Ureter (tissue), 1 donor: ENCODE results near the gene ZP4. TPM values are rescaled to one million over a fixed set of nuclear protein-coding genes. Genes with fewer than 3 reads are reported as not detected.
"Not testable (repeated sequence)": the region's sequence is repeated elsewhere in the genome, so short reads cannot be mapped to it uniquely, and the experiment has no call there.

Experiments used
- DNase-seq: peaks from one replicate; pipeline ENCODE4 v3.0.0-alpha.2; 2020; ENCODE audit warnings: low spot score
- total RNA-seq: library from RNA; stranded (reverse); gene quantifications from one replicate; pipeline ENCODE4 v1.2.4, GENCODE V29; 2023
- donor health status: DM: yes; HTN: yes; CAD: no.

Gene ZP4
- total RNA-seq, 1 donor from 2014 or later, result not detected

DNA sequence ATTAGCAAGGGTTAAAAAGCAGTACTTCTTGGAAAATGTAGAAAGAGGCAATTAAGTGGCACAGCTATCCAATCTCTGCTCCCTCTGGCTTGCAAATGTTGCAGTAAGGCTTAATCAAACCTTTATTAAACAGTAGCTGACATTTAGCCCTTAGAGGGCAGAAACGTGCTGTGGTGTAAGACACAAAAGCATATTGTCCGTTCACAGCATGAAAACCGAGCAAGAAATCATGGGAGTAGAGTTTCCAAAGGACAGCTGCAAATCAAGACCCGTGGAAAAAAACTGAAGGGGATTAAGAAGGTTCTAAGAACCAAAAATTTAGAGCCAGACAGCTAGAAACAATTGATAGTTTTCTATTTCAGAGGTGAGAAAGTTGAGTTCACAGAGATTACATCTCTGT lies 13.1 kb downstream of the ZP4 start:
- no peak for DNase-seq

DNA sequence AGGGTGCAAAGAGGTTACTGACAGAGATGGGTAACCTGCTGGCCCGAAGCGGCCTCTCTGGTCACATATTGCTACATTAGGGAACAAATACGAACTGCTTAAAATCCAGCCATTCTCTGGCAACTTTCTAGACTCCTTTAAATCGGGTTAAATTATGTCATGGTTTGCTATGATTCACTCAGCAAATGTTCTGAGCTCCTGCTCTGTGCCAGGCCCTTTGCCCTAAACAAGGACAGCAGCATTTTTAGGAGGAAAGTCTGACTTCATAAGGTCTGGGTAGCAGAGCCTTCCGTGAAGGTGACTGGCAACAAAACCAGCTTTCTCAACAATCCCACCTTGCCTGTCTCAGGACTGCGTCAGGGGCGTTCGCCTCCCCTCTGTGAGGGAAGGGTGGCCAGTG lies 15.4 kb downstream of the ZP4 start:
- DNase-seq, result no peak

DNA sequence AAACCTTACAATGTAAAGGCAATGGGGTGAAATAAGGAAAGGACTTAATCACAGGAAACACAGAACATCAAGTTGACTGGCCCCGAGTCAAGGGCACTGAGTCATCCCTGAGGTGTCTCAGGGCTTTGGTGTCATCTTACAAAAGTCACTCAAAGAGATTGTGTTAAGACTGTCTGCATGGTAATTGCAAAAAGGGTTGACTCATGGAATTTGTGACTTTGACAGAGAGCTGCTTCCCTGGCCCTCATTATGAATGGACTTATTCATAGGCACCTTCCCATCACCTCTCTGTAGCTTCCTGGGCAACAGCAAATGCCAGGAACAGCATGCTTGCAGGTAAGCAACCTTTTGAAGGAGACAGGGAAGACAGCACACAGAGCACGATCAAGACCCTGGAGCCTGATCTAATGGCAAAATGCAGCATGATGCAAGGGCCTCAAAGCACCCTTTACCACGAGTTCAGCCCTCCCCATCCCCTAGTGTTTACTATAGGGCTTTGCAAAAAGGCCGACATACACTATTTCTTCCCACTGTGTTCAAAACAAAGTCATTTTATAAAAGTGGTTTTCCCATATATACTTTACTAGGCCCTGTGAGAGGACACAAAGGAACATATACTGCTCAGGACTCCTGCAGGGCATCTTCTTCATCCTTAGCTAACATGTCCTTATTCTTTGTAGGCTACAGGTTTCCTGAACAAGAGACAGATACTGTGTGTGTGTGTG lies 17.1 kb downstream of the ZP4 start:
- DNase-seq, result no peak

DNA sequence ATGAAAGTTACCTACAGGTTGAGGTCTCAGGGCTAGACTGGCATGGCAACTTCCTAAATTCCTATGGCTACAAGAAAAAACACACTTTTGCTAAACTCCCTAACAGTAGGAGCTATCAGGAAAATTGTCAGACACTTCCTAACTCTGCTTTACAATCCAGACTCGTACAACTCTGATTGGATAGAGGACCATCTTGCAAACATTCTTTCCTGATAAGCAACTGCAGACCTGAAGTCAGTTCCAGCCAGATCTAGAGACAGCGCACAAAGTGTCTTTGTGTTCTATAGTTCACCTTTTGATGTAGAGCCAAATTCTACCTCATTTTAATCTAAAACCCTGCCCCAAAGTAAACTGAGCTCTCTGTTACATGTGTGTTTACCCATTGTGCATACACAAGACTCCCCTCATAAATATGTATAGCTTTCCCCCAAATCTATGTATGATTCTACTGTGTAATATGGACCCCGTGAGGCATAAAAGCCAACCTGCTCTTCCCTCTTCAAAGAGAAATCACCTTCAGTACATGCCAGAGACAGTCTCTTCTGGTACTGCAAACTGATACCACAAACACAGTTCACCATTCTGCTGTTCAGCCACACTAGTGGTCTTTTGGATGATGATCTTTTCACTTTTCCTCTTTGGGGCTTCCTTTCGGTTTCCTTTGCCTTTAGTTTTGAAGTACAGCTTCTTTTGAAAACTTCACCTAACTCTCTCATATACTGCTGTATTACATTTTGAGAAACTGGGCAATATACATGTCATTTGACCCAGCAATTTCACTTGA lies 21.7 kb downstream of the ZP4 start:
- DNase-seq, result no peak

DNA sequence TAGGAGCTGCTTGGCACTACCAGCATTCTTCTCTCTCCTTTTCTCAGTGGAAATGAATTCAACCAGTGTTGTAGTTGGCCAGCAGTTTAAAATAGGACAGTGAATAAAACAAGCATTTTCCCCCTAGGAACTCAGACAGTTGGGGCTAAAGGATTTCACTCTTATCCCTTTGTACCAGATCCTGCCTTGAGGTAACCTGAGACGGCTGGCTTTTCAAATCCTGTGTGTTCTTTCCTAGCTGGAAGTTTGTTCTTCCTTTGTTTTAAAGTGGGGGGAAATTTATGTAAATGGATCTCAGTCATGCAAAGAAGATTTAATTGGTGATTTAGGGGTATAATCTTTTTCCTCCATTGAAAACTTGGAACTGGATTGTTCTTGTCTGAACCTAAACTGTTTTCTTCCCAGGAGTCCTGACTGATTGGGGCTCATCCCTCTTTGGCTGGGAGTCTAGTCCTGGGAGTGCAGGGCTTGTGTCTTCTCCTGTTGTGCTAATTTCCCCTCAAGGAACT lies 23.3 kb downstream of the ZP4 start:
- DNase-seq, result no peak

DNA sequence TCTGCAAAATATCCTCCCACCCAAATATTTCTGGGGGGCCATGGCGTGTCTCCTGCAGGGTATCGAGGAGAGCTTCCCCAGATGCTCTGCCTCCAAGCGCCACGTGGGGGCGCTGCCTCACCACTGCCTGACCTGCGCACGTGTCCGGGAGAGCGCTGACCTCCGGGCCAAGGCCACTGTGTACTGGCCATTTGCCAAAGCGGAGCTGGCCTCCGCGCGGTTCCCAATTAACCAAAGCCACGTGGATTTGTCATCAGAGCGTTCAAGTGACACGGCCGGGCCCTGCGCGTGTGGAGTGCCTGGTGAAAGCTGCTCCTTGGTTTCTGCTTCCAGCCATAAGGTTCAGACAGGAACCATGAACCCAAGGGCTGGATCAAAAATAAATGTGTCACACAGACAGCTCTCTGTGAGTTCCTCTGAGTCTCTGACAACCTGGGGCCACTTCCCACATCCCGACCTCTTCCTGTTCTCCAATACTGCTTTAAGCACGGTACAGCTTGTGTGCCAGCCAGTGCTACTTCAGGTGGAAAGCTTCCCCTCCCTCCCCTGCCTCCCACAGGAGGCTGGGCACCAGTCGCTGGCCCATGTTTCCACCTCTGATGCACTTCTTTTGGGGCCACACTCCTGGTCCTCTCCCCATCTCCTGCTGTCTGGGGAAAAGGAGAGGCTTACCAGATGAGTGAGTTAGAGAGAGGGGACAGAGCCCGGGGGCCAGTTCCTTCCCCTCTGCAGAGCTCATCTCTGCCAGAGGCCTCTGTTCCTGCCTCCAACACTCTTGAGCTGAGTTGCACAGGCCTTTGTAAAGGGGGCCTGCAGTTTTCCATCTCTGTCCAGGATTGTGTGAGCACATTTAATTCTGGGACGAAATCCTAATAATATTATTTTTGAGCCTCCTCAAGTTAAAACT lies 26.1 kb downstream of the ZP4 start:
- peak; percentile 49 for DNase-seq

DNA sequence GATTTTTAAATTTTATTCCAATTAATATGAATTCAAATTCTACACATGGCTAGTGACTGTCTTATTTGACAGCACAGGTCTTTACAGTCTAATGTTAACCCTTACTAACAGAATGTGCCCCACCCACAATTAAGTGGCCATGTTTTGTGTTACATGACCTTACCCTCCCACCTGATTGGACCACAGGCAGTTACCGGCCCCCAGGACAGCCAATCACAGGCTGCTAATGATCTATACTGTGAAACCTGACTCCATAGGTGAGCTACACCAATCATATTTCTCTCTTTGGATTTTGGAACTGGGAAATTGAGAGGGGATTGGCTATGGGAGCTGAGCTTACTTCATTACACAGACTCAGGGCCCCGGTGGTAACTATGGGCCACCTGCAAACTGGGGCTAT lies 27.5 kb downstream of the ZP4 start:
- no peak for DNase-seq

DNA sequence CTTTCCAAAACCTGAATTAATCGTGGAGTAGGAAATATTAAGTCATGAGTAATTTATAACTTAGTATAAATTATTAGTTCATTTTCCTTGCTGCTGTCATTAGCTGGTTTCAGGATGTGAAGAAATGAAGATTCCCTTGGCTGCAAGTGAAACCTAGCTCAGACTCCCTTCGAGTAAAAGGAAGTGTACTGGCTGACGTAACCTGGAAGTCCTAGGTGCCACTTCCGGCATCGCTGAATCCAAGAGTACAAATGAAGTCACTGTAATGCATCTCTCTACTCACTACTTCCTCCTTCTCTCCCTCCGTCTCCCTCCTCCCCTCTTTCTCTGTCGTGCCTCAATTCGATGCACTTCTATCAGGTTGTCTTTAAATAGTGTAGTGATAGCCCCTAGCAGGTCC lies 28.8 kb downstream of the ZP4 start:
- DNase-seq, result no peak

DNA sequence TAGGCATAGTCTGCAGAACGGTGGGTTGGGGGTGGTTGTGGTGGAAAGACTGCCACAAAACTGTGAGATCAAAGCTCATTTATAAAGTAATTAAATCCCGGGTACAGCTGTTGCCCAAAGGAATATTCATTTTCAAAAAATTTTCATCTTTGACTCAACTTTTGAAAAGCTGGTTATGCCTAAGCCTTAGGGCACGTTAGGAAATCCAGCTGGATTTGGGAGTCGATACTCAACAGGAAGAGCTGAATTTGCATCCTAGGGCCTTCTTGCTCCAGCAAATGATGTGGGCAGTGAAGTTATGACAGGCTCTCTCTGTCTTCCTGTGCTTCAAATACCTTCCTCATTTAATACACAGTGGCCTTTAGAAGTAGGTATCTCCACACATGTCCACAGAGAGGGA lies 31.7 kb downstream of the ZP4 start:
- DNase-seq, result no peak

DNA sequence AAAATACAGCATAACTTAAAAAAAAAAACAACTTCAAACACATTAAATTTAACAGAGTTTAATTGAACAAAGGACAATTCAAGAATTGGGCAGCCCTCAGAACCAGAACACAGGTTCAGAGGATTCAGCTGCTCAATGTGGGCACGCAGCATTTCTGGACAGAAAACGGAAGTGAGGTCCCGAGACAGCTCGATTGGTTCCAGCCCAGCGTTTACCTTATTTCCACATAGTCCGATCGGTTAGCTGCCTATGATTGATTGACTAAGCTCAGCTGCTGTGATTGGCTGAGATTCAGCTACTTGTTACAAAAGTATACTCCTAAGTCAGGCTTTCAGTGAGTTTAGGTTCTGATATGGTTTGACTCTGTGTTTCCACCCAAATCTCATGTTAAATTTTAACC lies 33.3 kb downstream of the ZP4 start:
- no peak for DNase-seq

DNA sequence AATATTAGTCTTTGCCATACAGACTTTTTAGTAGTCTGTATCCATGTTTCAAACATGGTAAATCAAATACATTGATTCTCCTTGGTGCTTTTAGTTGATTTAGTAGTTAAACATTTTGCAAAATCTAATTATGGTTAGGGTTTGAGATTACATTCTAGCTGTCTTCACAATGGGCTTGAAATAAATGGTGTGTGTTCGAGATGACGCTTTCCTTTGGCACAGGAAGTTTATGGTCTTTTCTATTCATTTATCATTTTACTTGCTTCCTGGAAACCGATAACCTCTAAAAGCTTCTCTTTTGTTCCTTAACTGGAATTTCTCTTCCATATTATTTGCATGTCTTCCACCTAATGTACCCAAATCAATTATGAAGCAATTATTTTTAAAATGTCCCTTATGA lies 38.4 kb downstream of the ZP4 start:
- DNase-seq, result no peak

DNA sequence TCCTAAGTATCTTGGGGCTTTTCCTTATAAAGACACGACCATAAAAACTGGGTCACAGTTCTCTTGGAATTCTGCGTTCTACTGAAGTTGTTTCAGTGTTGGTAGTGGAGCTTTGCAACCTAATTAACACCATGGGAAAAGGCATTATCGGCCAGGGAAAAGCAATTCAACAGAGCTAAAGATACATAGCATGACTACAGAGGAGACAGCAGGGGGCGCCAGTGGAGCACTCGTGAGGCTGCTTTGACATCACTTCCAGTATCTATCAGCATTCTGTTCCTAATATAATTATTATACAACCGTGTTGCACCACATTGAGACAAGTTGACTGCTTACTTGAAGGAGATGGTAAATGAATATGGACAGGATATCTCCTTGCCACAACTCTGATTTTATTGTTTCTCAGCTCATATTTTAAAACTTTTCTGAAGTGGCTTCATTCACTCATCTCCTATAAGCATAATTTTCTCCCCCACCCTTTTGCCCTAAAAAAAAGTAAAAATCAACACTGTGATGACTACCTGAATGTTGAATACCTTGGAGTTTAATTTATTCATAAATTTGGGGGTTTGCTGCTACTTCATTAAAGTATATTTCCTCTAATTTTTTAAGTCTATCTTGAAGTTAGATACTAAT lies 39.4 kb downstream of the ZP4 start:
- DNase-seq, result no peak

DNA sequence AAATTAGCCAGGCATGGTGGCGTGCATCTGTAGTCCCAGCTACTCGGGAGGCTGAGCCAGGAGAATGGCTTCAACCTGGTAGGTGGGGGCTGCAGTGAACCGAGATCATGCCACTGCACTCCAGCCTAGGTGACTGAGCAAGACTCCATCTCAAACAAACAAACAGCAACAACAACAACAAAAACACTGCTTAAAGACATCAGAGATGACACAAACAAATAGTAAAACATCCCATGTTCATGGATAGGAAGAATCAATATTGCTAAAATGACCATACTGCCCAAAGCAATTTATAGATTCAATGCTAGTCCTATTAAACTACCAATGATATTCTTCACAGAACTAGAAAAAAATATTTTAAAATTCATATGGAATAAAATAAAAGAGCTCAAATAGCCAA lies 47.2 kb downstream of the ZP4 start:
- DNase-seq, result not testable (repeated sequence)

DNA sequence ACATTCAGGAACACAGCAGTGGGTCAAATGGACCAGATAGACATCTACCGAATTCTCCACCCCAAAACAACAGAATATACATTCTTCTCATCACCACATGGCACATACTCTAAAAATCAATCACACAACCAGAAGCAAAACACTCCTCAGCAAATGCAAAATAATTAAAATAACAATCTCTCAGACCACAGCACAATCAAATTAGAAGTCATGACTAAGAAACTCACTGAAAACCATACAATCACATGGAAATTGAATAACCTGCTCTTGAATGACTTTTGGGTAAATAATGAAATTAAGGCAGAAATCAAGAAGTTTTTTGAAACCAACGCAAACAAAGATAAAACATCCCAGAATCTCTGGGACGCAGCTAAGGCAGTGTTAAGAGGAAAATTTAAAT lies 49.2 kb downstream of the ZP4 start:
- no peak for DNase-seq

DNA sequence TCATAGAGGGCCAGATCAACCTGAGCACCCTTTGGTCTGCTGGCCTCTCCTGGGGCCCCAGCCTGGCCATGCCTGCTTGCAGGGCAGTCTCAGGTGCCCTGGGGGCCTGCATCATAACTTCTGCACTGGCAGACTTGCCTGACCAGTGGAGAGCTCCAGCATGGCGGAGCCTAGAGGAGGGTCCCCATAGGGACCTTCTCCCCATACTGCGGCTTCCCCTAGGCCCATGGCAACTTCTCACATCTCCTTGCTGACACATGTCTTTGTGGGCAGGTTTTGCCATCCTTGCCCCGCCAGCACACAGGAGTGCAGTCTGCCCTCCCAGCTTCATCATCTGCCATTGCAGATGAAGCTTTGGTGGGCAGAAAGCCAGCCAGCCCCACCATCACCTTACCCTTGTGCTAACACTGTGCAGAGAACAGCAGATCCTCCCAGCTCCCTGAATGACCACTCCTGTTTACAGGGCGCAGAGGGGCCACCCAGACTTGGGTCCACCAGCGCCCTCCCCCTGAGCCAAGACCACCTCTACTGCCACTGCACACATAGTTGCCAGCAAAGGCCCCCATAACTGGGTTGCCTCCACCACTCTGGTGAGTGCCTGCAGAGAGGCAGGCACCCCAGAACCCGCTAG lies 51.7 kb downstream of the ZP4 start:
- no peak for DNase-seq

DNA sequence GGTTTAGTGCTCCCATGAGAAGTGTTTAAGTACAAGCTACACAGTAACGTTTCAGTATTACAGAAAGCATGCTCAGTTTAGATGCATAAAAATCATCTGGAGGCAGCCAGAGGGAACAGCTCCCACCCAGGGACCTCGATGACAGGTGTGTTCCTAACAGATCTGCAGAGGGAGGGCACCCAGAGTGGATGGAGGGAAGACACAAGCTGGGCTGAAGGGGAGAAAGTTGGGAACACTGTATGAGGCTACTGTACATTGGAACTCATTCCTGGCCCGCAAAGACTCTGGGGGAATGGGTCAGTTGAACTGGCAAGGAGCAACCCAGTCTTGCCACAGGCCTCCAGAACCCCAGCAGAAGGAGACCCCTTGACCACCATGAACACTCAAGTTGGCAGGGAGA lies 52.4 kb downstream of the ZP4 start:
- DNase-seq, result no peak

DNA sequence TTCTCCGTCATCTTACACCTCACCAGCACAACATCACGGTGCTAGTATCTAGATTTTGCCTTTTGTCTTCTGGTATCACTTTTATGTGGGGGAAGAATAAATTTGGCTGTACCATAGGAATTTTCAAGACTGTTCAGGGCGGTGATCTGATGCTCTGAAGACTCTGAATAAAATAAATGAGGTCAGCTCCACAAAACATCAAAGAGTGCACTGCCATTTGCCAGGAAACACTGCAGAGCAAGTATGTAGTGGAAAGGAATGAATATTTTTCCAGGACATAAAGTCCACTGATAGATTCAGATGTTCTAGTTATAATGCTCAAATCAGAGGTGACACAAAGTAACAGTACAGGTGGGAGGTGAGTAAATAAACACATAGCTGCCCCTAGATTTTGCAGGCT lies 56.3 kb downstream of the ZP4 start:
- no peak for DNase-seq

DNA sequence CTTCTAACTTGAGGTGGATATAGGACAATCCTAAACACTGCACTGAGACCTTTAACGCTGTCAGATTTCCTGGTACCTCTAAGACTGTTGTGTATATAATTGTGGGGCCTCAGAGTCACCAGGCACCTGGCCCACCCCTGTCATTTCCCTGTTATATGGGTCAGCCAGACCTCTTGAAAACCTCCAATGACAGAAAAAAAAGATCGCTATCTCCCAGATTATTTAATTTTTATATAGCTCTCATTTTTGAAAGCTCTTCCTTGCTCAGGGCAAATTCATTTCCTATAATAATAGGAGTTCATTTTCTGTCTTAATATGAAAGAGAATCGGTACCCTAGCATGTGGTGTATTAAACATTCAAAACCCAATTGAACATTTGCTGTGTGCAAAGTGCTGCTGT lies 56.7 kb downstream of the ZP4 start:
- DNase-seq, result no peak

DNA sequence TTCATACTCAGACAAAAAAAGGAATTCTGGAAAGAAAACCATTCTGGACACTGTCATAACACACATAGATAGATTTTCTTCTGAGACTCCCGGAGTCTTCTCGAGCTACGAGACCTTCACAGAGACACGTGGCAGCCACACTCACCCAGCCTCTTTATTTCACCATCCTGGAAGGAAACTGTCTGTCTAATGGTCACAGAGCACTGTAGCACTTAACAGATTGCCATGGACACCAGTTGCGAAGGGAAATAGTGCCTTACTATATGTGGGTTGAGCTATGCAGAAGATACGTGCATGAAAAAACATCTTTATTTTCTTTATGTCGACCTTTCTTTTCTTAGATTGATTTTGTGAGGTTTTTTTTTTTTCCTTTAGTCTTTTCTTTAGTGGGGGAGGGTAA lies 57.9 kb downstream of the ZP4 start:
- DNase-seq, result no peak
